Measurements from ENCODE around the gene CMPK2.

The CMPK2 gene

GRCh38 chr2:6808426-6808825 is 57.3 kb downstream of the CMPK2 start:
- Histone ChIP-seq H3K4me1 (ENCODE audit: control insufficient read depth, insufficient read depth, low read length) (peaks cover 31% of the 10 kb centered on the region), H3K27ac (ENCODE audit: low read depth, low read length) (no peak overlapping the region), H3K9ac (ENCODE audit: low read length) (no peak overlapping the region), H3K9me3 (ENCODE audit: control insufficient read depth, insufficient read depth, low read depth, low read length) (no peaks in the 10 kb centered on the region), H3K4me3 (ENCODE audit: low read depth, low read length) (no peak overlapping the region), H3K36me3 (ENCODE audit: control insufficient read depth, insufficient read depth, low read length) (no peaks in the 10 kb centered on the region), H3K27me3 (ENCODE audit: control insufficient read depth, insufficient read depth, low read length) (peaks cover 41% of the 10 kb centered on the region; the same call in 1 of the 2 replicates)

GRCh38 chr2:6806604-6807003 is 59.1 kb downstream of the CMPK2 start:
- Histone ChIP-seq H3K4me1 (ENCODE audit: control insufficient read depth, insufficient read depth, low read length) (peaks cover 31% of the 10 kb centered on the region), H3K27me3 (ENCODE audit: control insufficient read depth, insufficient read depth, low read length) (peaks cover 39% of the 10 kb centered on the region; the same call in 1 of the 2 replicates), H3K36me3 (ENCODE audit: control insufficient read depth, insufficient read depth, low read length) (no peaks in the 10 kb centered on the region), H3K4me3 (ENCODE audit: low read depth, low read length) (no peak overlapping the region), H3K9ac (ENCODE audit: low read length) (no peak overlapping the region), H3K9me3 (ENCODE audit: control insufficient read depth, insufficient read depth, low read depth, low read length) (no peaks in the 10 kb centered on the region), H3K27ac (ENCODE audit: low read depth, low read length) (no peak overlapping the region)

- H3K9me3 ChIP-seq (ENCODE audit: control insufficient read depth, insufficient read depth, low read depth, low read length): no peaks in the 10 kb centered on the region
- H3K27ac ChIP-seq (ENCODE audit: low read depth, low read length): no peak overlapping the region
- H3K4me1 ChIP-seq (ENCODE audit: control insufficient read depth, insufficient read depth, low read length): peaks cover 12% of the 10 kb centered on the region
- H3K36me3 ChIP-seq (ENCODE audit: control insufficient read depth, insufficient read depth, low read length): no peaks in the 10 kb centered on the region
- H3K9ac ChIP-seq (ENCODE audit: low read length): no peak overlapping the region
- peaks cover 16% of the 10 kb centered on the region; the same call in 1 of the 2 replicates for H3K27me3 ChIP-seq (ENCODE audit: control insufficient read depth, insufficient read depth, low read length)
- H3K4me3 ChIP-seq (ENCODE audit: low read depth, low read length): no peak overlapping the region
Measured at GRCh38 chr2:6800553-6800952, 65.2 kb downstream of the CMPK2 start.
